IMR-90 (cell line): ENCODE results near the gene PTGES3. TPM values are rescaled to one million over a fixed set of nuclear protein-coding genes. Genes with fewer than 3 reads are reported as not detected.

Source experiments
- ATAC-seq: fragments of 200-7000 bp; cut with Tn5 transposase; 2 replicates; pipeline ENCODE4 v1.9.1; 2020; ENCODE audit warnings: low read depth, mild to moderate bottlenecking, moderate library complexity
- BruUV-seq: library from RNA; stranded (reverse); fragments of 400-500 nt; replicated peaks from 2 replicates; lab custom pipeline; 2021; lab: Mats Ljungman, UMichigan
- CTCF ChIA-PET: fragments of 300-600 bp; formaldehyde crosslinking; extraction: SDS; loops from one replicate; lab custom pipeline; 2021; ENCODE audit warnings: antibody characterized with exemption; lab: Yijun Ruan, JAX
- POLR2A ChIA-PET: fragments of 300-600 bp; sonication (Branson Sonifier 250); formaldehyde crosslinking; loops from one replicate; lab custom pipeline; 2022; ENCODE audit warnings: antibody characterized with exemption; ENCODE audit not compliant: unreplicated experiment; lab: Charles Lee
- DNase-seq: peaks from one replicate; pipeline ENCODE4 v3.0.0; 2013
- H2AFZ ChIP-seq: replicated peaks from 2 replicates; pipeline ENCODE3; 2013; ENCODE audit warnings: low read length, mild to moderate bottlenecking; ENCODE audit not compliant: poor library complexity
- H2AK5ac ChIP-seq: 2 replicates; pipeline ENCODE4 v1.6.1; 2013; ENCODE audit warnings: low read depth, low read length, inconsistent platforms
- H2AK9ac ChIP-seq: replicated peaks from 2 replicates; pipeline ENCODE3; 2013; ENCODE audit warnings: mild to moderate bottlenecking, low read depth, low read length, moderate library complexity; ENCODE audit not compliant: poor library complexity
- H2BK120ac ChIP-seq: 2 replicates; pipeline ENCODE4 v1.6.1; 2013; ENCODE audit warnings: low read depth, low read length, inconsistent platforms
- H2BK15ac ChIP-seq: 3 replicates; pipeline ENCODE4 v1.6.1; 2013; ENCODE audit warnings: low read depth, low read length, inconsistent platforms
- H2BK20ac ChIP-seq: 2 replicates; pipeline ENCODE4 v1.6.1; 2013; ENCODE audit warnings: low read depth, mild to moderate bottlenecking, inconsistent platforms, low read length, moderate library complexity
- H2BK5ac ChIP-seq: 2 replicates; pipeline ENCODE4 v1.6.1; 2013; ENCODE audit warnings: mild to moderate bottlenecking, low read depth, low read length, inconsistent platforms; ENCODE audit not compliant: poor library complexity, severe bottlenecking
- H3K14ac ChIP-seq: replicated peaks from 2 replicates; pipeline ENCODE4 v1.6.1; 2013; ENCODE audit warnings: low read depth, low read length, inconsistent platforms
- H3K18ac ChIP-seq: 2 replicates; pipeline ENCODE4 v1.6.1; 2013; ENCODE audit warnings: low read depth, low read length, control low read depth
- H3K23ac ChIP-seq: 2 replicates; pipeline ENCODE4 v1.6.1; 2013; ENCODE audit warnings: low read depth, low read length, inconsistent platforms
- H3K27ac ChIP-seq: 2 replicates; pipeline ENCODE4 v1.5.1; 2013; ENCODE audit warnings: mild to moderate bottlenecking, control low read depth, low read length; ENCODE audit not compliant: insufficient read depth
- H3K27me3 ChIP-seq: 2 replicates; pipeline ENCODE4 v1.6.1; 2013; ENCODE audit warnings: low read length; ENCODE audit not compliant: control insufficient read depth, insufficient read depth
- H3K36me3 ChIP-seq: 2 replicates; pipeline ENCODE4 v1.6.1; 2013; ENCODE audit warnings: low read length, mixed read lengths; ENCODE audit not compliant: control insufficient read depth, insufficient read depth
- H3K4ac ChIP-seq: 2 replicates; pipeline ENCODE4 v1.6.1; 2013; ENCODE audit warnings: low read depth, low read length, inconsistent platforms
- H3K4me1 ChIP-seq: 2 replicates; pipeline ENCODE4 v1.6.1; 2013; ENCODE audit warnings: low read length, mixed read lengths; ENCODE audit not compliant: control insufficient read depth, insufficient read depth
- H3K4me2 ChIP-seq: 2 replicates; pipeline ENCODE4 v1.6.1; 2013; ENCODE audit warnings: low read depth, mild to moderate bottlenecking, control low read depth, low read length, moderate library complexity
- H3K4me3 ChIP-seq: 2 replicates; pipeline ENCODE4 v1.5.1; 2013; ENCODE audit warnings: low read depth, mild to moderate bottlenecking, control low read depth, low read length, moderate library complexity; ENCODE audit not compliant: insufficient read depth
- H3K56ac ChIP-seq: 2 replicates; pipeline ENCODE4 v1.6.1; 2013; ENCODE audit warnings: low read length, inconsistent platforms; ENCODE audit not compliant: insufficient read depth; ENCODE audit errors: extremely low read depth
- H3K79me1 ChIP-seq, 2 experiments: 2 replicates each; pipeline ENCODE4 v1.6.1; 2013; ENCODE audit warnings: low read length in 2 of 2, inconsistent platforms in 1 of 2, low read depth in 1 of 2
- H3K9ac ChIP-seq: 2 replicates; pipeline ENCODE4 v1.6.1; 2013; ENCODE audit warnings: low read depth, low read length, control low read depth
- H3K9me1 ChIP-seq: 2 replicates; pipeline ENCODE4 v1.6.1; 2013; ENCODE audit warnings: low read length, inconsistent platforms; ENCODE audit not compliant: insufficient read depth
- H3K9me3 ChIP-seq: 2 replicates; pipeline ENCODE4 v1.6.1; 2013; ENCODE audit warnings: low read length; ENCODE audit not compliant: control insufficient read depth, insufficient read depth
- H4K20me1 ChIP-seq: 2 replicates; pipeline ENCODE4 v1.6.1; 2013; ENCODE audit warnings: low read length, inconsistent platforms; ENCODE audit not compliant: insufficient read depth
- H4K5ac ChIP-seq: 2 replicates; pipeline ENCODE4 v1.6.1; 2013; ENCODE audit warnings: mild to moderate bottlenecking, low read depth, low read length, control low read depth
- H4K8ac ChIP-seq, 2 experiments: 2 replicates each; pipeline ENCODE4 v1.6.1; 2013; ENCODE audit warnings: low read depth in 2 of 2, low read length in 2 of 2, control low read depth in 1 of 2, inconsistent platforms in 1 of 2
- H4K91ac ChIP-seq: 2 replicates; pipeline ENCODE4 v1.6.1; 2013; ENCODE audit warnings: low read depth, low read length, inconsistent platforms; ENCODE audit not compliant: insufficient read depth
- BHLHE40 ChIP-seq: fragments of 150-350 bp; IDR thresholded peaks from 2 replicates; pipeline ENCODE4 v1.6.1; 2016; ENCODE audit warnings: mild to moderate bottlenecking, low read depth, low read length
- CEBPB ChIP-seq: IDR thresholded peaks from 2 replicates; pipeline ENCODE4 v1.6.1; 2012; ENCODE audit warnings: low read depth, low read length, improper control_type of control experiment
- CHD1 ChIP-seq: IDR thresholded peaks from 2 replicates; pipeline ENCODE4 v1.6.1; 2012; ENCODE audit warnings: low read depth, low read length, improper control_type of control experiment
- ELK1 ChIP-seq: fragments of 150-350 bp; IDR thresholded peaks from 2 replicates; pipeline ENCODE4 v1.6.1; 2016; ENCODE audit warnings: low read depth, mild to moderate bottlenecking, low read length, moderate library complexity, borderline replicate concordance
- FOS ChIP-seq: fragments of 150-350 bp; IDR thresholded peaks from 2 replicates; pipeline ENCODE4 v1.6.1; 2016; ENCODE audit warnings: low read depth, low read length
- MXI1 ChIP-seq: IDR thresholded peaks from 2 replicates; pipeline ENCODE4 v1.6.1; 2012; ENCODE audit warnings: low read depth, mild to moderate bottlenecking, low read length, moderate library complexity, borderline replicate concordance
- NFE2L2 ChIP-seq: fragments of 150-350 bp; IDR thresholded peaks from 2 replicates; pipeline ENCODE4 v1.6.1; 2016; ENCODE audit warnings: low read depth, mild to moderate bottlenecking, low read length
- RCOR1 ChIP-seq: IDR thresholded peaks from 2 replicates; pipeline ENCODE4 v1.6.1; 2012; ENCODE audit warnings: mild to moderate bottlenecking, low read length, improper control_type of control experiment; ENCODE audit not compliant: insufficient replicate concordance
- WGBS, 2 experiments: methylation state at CpG; one replicate each; pipeline versions ENCODE4 v1.1.5 to v1.1.7; 2013; ENCODE audit warnings: missing lambda C conversion rate in 2 of 2; ENCODE audit not compliant: insufficient read length in 1 of 2; ENCODE audit errors: extremely low coverage in 2 of 2; 5-methylcytosine and 5-hydroxymethylcytosine counted together
- dilution Hi-C: fragments of 300-500 bp; cut with HindIII; formaldehyde crosslinking; loops from one replicate; pipeline ENCODE4 v1.14.3; 2018; ENCODE audit warnings: low sequenced_read_pairs; ENCODE audit not compliant: unreplicated experiment
- in situ Hi-C: fragments of 300-500 bp; cut with MboI; formaldehyde crosslinking; loops from 3 replicates; pipeline ENCODE4 v1.14.3; 2019; ENCODE audit warnings: low sequenced_read_pairs, inconsistent platforms, mixed read lengths
- intact Hi-C: fragments of 100-400 bp; cut with micrococcal nuclease; formaldehyde crosslinking; loops from 2 replicates; pipeline ENCODE4 v1.10.0; 2022
- polyA plus RNA-seq, 3 experiments: library from polyadenylated mRNA; depleted of rRNA; stranded (reverse); fragments of >200 nt; gene quantifications; 2 replicates each; pipeline ENCODE4 v1.2.3, GENCODE V29; 2012; ENCODE audit warnings: low replicate concordance in 1 of 3
- total RNA-seq: library from RNA; depleted of rRNA; stranded (reverse); fragments of >200 nt; gene quantifications from 2 replicates; pipeline ENCODE4 v1.2.3, GENCODE V29; 2012
- TF ChIP-seq, protein P1 (sequence below): conservative IDR thresholded peaks from 2 replicates; pipeline ENCODE4 v1.5.1; 2012; ENCODE audit warnings: mild to moderate bottlenecking, low read depth, low read length, improper control_type of control experiment

The PTGES3 gene
- total and polyA plus RNA-seq, 2 of the 4 experiments (the other 2 are of a cell fraction) = 42.7 to 73.2 TPM

DNA sequence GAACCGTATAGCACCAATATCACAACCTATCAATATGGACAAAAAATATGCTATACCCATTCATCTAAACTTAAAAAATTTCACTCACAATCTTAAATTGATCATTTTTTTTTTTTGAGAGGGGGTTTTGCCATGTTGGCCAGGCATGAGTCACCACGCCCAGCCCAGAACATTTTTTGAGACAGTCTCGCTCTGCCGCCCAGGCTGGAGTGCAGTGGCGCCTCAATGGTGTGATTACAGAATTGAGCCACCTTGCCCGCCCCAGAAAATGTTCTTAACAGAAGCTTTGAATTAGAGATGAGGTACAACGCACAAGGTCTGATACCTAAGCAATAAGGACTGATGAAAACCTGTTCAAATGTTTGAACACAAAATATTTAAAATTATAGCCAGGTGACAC, 26.5 kb downstream of the PTGES3 start:
- Histone ChIP-seq H4K5ac (no peak overlapping the region), H2AK9ac (no peak overlapping the region), H3K9me3 (no peaks in the 10 kb centered on the region), H4K20me1 (0 out of 2 replicates have a peak, but pooled peaks cover 3% of the 10 kb centered on the region), H3K4me1 (no peaks in the 10 kb centered on the region), H2BK5ac (no peak overlapping the region), H2BK20ac (no peak overlapping the region), H3K4me2 (no peak overlapping the region), H2BK15ac (no peak overlapping the region), H4K8ac (no peak overlapping the region), H3K4me3 (no peak overlapping the region), H3K23ac (no peak overlapping the region), H3K56ac (no peak overlapping the region), H2BK120ac (no peak overlapping the region), H3K18ac (no peak overlapping the region), H3K9me1 (no peaks in the 10 kb centered on the region), H3K79me1 (peaks cover 12 to 16% of the 10 kb centered on the region in 2 experiments), H4K91ac (no peak overlapping the region), H3K14ac (no peak overlapping the region), H3K27me3 (no peaks in the 10 kb centered on the region), H3K27ac (no peak overlapping the region), H3K4ac (no peak overlapping the region), H2AK5ac (no peak overlapping the region), H3K9ac (no peak overlapping the region), H2AFZ (no peak overlapping the region), H3K36me3 (peaks cover 15% of the 10 kb centered on the region)
- no peak for TF ChIP-seq ELK1
- TF ChIP-seq CEBPB = no peak
- no peak for TF ChIP-seq FOS
- TF ChIP-seq CHD1 = no peak
- no peak for TF ChIP-seq NFE2L2
- TF ChIP-seq, protein P1, sequence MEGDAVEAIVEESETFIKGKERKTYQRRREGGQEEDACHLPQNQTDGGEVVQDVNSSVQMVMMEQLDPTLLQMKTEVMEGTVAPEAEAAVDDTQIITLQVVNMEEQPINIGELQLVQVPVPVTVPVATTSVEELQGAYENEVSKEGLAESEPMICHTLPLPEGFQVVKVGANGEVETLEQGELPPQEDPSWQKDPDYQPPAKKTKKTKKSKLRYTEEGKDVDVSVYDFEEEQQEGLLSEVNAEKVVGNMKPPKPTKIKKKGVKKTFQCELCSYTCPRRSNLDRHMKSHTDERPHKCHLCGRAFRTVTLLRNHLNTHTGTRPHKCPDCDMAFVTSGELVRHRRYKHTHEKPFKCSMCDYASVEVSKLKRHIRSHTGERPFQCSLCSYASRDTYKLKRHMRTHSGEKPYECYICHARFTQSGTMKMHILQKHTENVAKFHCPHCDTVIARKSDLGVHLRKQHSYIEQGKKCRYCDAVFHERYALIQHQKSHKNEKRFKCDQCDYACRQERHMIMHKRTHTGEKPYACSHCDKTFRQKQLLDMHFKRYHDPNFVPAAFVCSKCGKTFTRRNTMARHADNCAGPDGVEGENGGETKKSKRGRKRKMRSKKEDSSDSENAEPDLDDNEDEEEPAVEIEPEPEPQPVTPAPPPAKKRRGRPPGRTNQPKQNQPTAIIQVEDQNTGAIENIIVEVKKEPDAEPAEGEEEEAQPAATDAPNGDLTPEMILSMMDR = no peak
- TF ChIP-seq RCOR1 = no peak
- TF ChIP-seq BHLHE40 = no peak
- TF ChIP-seq MXI1 = no peak
- no TSS peak for BruUV-seq
- ChIA-PET CTCF (no interaction called here), POLR2A (no interaction called here)
- WGBS, 2 experiments = 100% methylated on average over 4 of the region's 7 CpGs; no CpG with 5 or more reads in 1 of the 2 experiments
- no peak for DNase-seq
- in situ Hi-C loops (no loop called here), dilution Hi-C loops (no loop called here), intact Hi-C loops (no loop called here)
- ATAC-seq = no peak
